ENCODE results near the gene PMAIP1. TPM values are rescaled to one million over a fixed set of nuclear protein-coding genes. Genes with fewer than 3 reads are reported as not detected.

Gene PMAIP1
- total and polyA plus RNA-seq, 9 of the 15 experiments (the other 6 are each of a cell fraction or from before 2014, with no cell fraction given) = 8.0 to 22.9 (median 14.9) TPM

- TF ChIP-seq POLR2H (tag; IDR thresholded peaks at IDR 0.05; ENCODE audit: low read depth) (no peak), CHD7 (IDR thresholded peaks at IDR 0.05; ENCODE audit: low read depth, low read length) (no peak), SAFB2 (IDR thresholded peaks at IDR 0.05; ENCODE audit: borderline replicate concordance, low read depth, low read length, severe bottlenecking) (no peak), ELF1 (tag; IDR thresholded peaks at IDR 0.05) (no peak), ZNF830 (CRISPR knock-in tag; IDR thresholded peaks at IDR 0.05) (no peak), BCL6 (CRISPR knock-in tag; IDR thresholded peaks at IDR 0.05) (no peak), JUND (IDR thresholded peaks at IDR 0.05; ENCODE audit: borderline replicate concordance, low read depth, low read length) (peak; percentile 73; the same call in 1 of the 2 replicates), JUND (tag; IDR thresholded peaks at IDR 0.05; ENCODE audit: borderline replicate concordance, low read depth, low read length) (peak; percentile 64; the same call in 2 of the 3 replicates), ATF7 (IDR thresholded peaks at IDR 0.05) (peak; percentile 34; the same call in 1 of the 2 replicates), C11orf30 (IDR thresholded peaks at IDR 0.05; ENCODE audit: low read depth) (peak; percentile 78), KLF13 (tag; IDR thresholded peaks at IDR 0.05; ENCODE audit: borderline replicate concordance, low read depth) (no peak), BRD9 (IDR thresholded peaks at IDR 0.05; ENCODE audit: low read depth, partially characterized antibody) (no peak), KAT2B (IDR thresholded peaks at IDR 0.05; ENCODE audit: low read depth, low read length) (no peak), RFX1 (IDR thresholded peaks at IDR 0.05) (no peak), E2F3 (CRISPR knock-in tag; IDR thresholded peaks at IDR 0.05) (no peak), ZBTB49 (CRISPR knock-in tag; IDR thresholded peaks at IDR 0.05; ENCODE audit: borderline replicate concordance) (no peak)
Measured at GRCh38 chr18:59918320-59918755, 18.5 kb downstream of the PMAIP1 start (continued).
